B cell (primary cell): ENCODE data around the gene TNNT3. TPM values are rescaled to one million over a fixed set of nuclear protein-coding genes. Genes with fewer than 3 reads are reported as not detected.

Experiments
- ATAC-seq: fragments of 200-7000 bp; cut with Tn5 transposase; one replicate; pipeline ENCODE4 v1.10.0; 2021; ENCODE audit warnings: low read depth, mild to moderate bottlenecking, moderate number of reproducible peaks, moderate library complexity
- CTCF ChIA-PET: fragments of 350-600 bp; sonication (Branson Sonifier 250); formaldehyde crosslinking; loops from one replicate; lab custom pipeline; 2021; ENCODE audit warnings: antibody characterized with exemption, inconsistent platforms; lab: Charles Lee
- POLR2A ChIA-PET: fragments of 350-600 bp; sonication (Branson Sonifier 250); formaldehyde crosslinking; loops from one replicate; lab custom pipeline; 2021; ENCODE audit warnings: antibody characterized with exemption; lab: Charles Lee
- DNase-seq: peaks from one replicate; pipeline ENCODE4 v3.0.0; 2013
- H2AFZ ChIP-seq: 2 replicates; pipeline ENCODE4 v1.6.1; 2012; ENCODE audit warnings: mild to moderate bottlenecking, low read depth, low read length; ENCODE audit not compliant: insufficient read depth, poor library complexity, severe bottlenecking
- H3K27ac ChIP-seq, 2 donors: 1 replicate in 1 of 2; 2 replicates in 1 of 2; pipeline ENCODE4 v1.5.1; 2012 to 2013; ENCODE audit warnings: low read length in 2 of 2, mild to moderate bottlenecking in 2 of 2, moderate library complexity in 1 of 2
- H3K27me3 ChIP-seq, 4 experiments: fragments of 200-600 bp in 1 of 4; sonication (generic) in 1 of 4; replicated peaks in 1 of 4; 1 replicate in 2 of 4; 2 replicates in 2 of 4; pipeline versions ENCODE4 v1.6.1 to v1.7.0; 2013 to 2016; ENCODE audit warnings: low read length in 3 of 4, mild to moderate bottlenecking in 2 of 4, mixed read lengths in 1 of 4, moderate library complexity in 1 of 4; ENCODE audit not compliant: insufficient read depth in 4 of 4, control insufficient read depth in 3 of 4; ENCODE audit errors: control extremely low read depth in 1 of 4
- H3K36me3 ChIP-seq, 2 experiments: replicated peaks in 1 of 2; 1 replicate in 1 of 2; 2 replicates in 1 of 2; pipeline versions ENCODE4 v1.6.1 to v1.7.1; 2013; ENCODE audit warnings: low read length in 1 of 2; ENCODE audit not compliant: insufficient read depth in 2 of 2, control insufficient read depth in 1 of 2; ENCODE audit errors: control extremely low read depth in 1 of 2, extremely low read depth in 1 of 2
- H3K4me1 ChIP-seq, 2 donors: fragments of 200-600 bp in 1 of 2; sonication (generic) in 1 of 2; 1 replicate in 1 of 2; 2 replicates in 1 of 2; pipeline versions ENCODE4 v1.5.1 to v1.6.1; 2013 to 2017; ENCODE audit warnings: low read length in 2 of 2; ENCODE audit not compliant: control insufficient read depth in 2 of 2, insufficient read depth in 2 of 2
- H3K4me2 ChIP-seq: replicated peaks from 2 replicates; pipeline ENCODE3; 2012; ENCODE audit warnings: mild to moderate bottlenecking, low read depth, low read length; ENCODE audit not compliant: poor library complexity, severe bottlenecking
- H3K4me3 ChIP-seq, 5 experiments: fragments of 200-600 bp in 1 of 5; sonication (generic) in 1 of 5; 1 replicate in 3 of 5; 2 replicates in 2 of 5; pipeline versions ENCODE4 v1.5.1 to v1.7.0; 2011 to 2016; ENCODE audit warnings: low read length in 4 of 5, mild to moderate bottlenecking in 4 of 5, low read depth in 2 of 5, control low read depth in 1 of 5, moderate library complexity in 1 of 5; ENCODE audit not compliant: insufficient read depth in 1 of 5; ENCODE audit errors: control extremely low read depth in 1 of 5, extremely low read depth in 1 of 5
- H3K79me2 ChIP-seq: fragments of 200-600 bp; sonication (generic); one replicate; pipeline ENCODE4 v1.6.0; 2016; ENCODE audit warnings: low read length; ENCODE audit not compliant: control insufficient read depth, insufficient read depth
- H3K9ac ChIP-seq: fragments of 200-600 bp; sonication (generic); 2 replicates; pipeline ENCODE4 v1.6.1; 2017; ENCODE audit warnings: mild to moderate bottlenecking, low read length, moderate library complexity
- H3K9me3 ChIP-seq, 3 donors: one replicate each; pipeline versions ENCODE4 v1.6.1 to v1.7.1; 2013; ENCODE audit warnings: low read length in 2 of 3; ENCODE audit not compliant: control insufficient read depth in 2 of 3, insufficient read depth in 1 of 3; ENCODE audit errors: control extremely low read depth in 1 of 3
- H4K20me1 ChIP-seq: 2 replicates; pipeline ENCODE4 v1.6.0; 2012; ENCODE audit warnings: mild to moderate bottlenecking, low read length; ENCODE audit not compliant: insufficient read depth, control insufficient read depth, poor library complexity, severe bottlenecking
- H3K27ac Mint-ChIP-seq: one replicate; pipeline ENCODE4 v1.8.0; 2021; ENCODE audit warnings: mixed read lengths
- H3K27me3 Mint-ChIP-seq: one replicate; pipeline ENCODE4 v1.8.0; 2021; ENCODE audit warnings: mixed read lengths
- H3K4me1 Mint-ChIP-seq: one replicate; pipeline ENCODE4 v1.8.0; 2021; ENCODE audit warnings: mixed read lengths
- H3K4me3 Mint-ChIP-seq: one replicate; pipeline ENCODE4 v1.8.0; 2021; ENCODE audit warnings: mixed read lengths
- H3K9me3 Mint-ChIP-seq: one replicate; pipeline ENCODE4 v1.8.0; 2022; ENCODE audit warnings: mixed read lengths; ENCODE audit not compliant: insufficient read depth
- CTCF ChIP-seq: fragments of 200-600 bp; IDR thresholded peaks from one replicate; pipeline ENCODE4 v1.8.0; 2022; ENCODE audit warnings: antibody characterized with exemption, mild to moderate bottlenecking
- EZH2 ChIP-seq: IDR thresholded peaks from 2 replicates; pipeline ENCODE4 v1.6.1; 2012; ENCODE audit warnings: borderline replicate concordance, low read depth, mild to moderate bottlenecking, moderate library complexity, low read length; ENCODE audit not compliant: insufficient read depth, poor library complexity, severe bottlenecking
- WGBS: methylation state at CpG from one replicate; pipeline ENCODE4 v1.1.5; 2013; ENCODE audit warnings: missing lambda C conversion rate; ENCODE audit not compliant: insufficient coverage; 5-methylcytosine and 5-hydroxymethylcytosine counted together
- intact Hi-C: fragments of 100-400 bp; cut with micrococcal nuclease; formaldehyde crosslinking; loops from one replicate; pipeline ENCODE4 v1.10.0; 2022
- polyA plus RNA-seq: library from polyadenylated mRNA; depleted of rRNA; stranded (reverse); fragments of >200 nt; gene quantifications from 2 replicates; pipeline ENCODE4 v1.2.3, GENCODE V29; 2012
- total RNA-seq, 2 donors: library from RNA; stranded (reverse); fragments of 120-200 nt in 1 of 2; gene quantifications; 1 replicate in 1 of 2; 2 replicates in 1 of 2; pipeline versions ENCODE4 v1.2.3 to v1.2.4, GENCODE V29; 2013 to 2022

Gene TNNT3
- total and polyA plus RNA-seq, 2 donors (not counting 1 experiment from before 2014, with no cell fraction given) = 2.5 to 10.0 TPM

GRCh38 chr11:1912289-1912878, 7.1 kb upstream of the TNNT3 start:
- Histone ChIP-seq H3K27ac (no peak overlapping the region), H3K79me2 (no peaks in the 10 kb centered on the region), H4K20me1 (no peaks in the 10 kb centered on the region), H3K4me3 (no peak overlapping the region), H3K4me2 (no peak overlapping the region), H3K9me3 (no peaks in the 10 kb centered on the region), H3K9ac (no peak overlapping the region), H3K27me3 (peaks cover 0 to 6% (median 0%) of the 10 kb centered on the region in 4 experiments), H2AFZ (no peak overlapping the region), H3K4me1 (no peaks in the 10 kb centered on the region), H3K36me3 (no peaks in the 10 kb centered on the region)
- 63% methylated on average over 7 of the region's 13 CpGs for WGBS
- Mint-ChIP-seq H3K4me3 (no peak overlapping the region), H3K9me3 (no peaks in the 10 kb centered on the region), H3K4me1 (peaks cover 22% of the 10 kb centered on the region), H3K27me3 (peaks cover 17% of the 10 kb centered on the region), H3K27ac (no peak overlapping the region)
- CTCF ChIA-PET = no interaction called here
- POLR2A ChIA-PET = no interaction called here
- ATAC-seq = no peak
- no peak for DNase-seq
- no peak for TF ChIP-seq CTCF
- TF ChIP-seq EZH2 = no peak
- intact Hi-C loops = no loop called here

GRCh38 chr11:1913271-1914060, 6.0 kb upstream of the TNNT3 start:
- intact Hi-C loops = no loop called here
- no peak overlapping the region for H3K9ac ChIP-seq
- no peak overlapping the region for H3K4me3 ChIP-seq
- no peak overlapping the region for H2AFZ ChIP-seq
- ChIA-PET CTCF (interaction anchor here (1.4 kb wide), 1 partner anchor 87 kb away, joined by 4 read pairs; no protein-coding TSS in a partner anchor), POLR2A (no interaction called here)
- peaks cover 16% of the 10 kb centered on the region for H3K27me3 Mint-ChIP-seq
- no peaks in the 10 kb centered on the region for H3K9me3 ChIP-seq
- TF ChIP-seq CTCF = no peak
- no peak for TF ChIP-seq EZH2
- ATAC-seq = no peak
- H3K4me3 Mint-ChIP-seq = no peak overlapping the region
- no peaks in the 10 kb centered on the region for H3K4me1 ChIP-seq
- DNase-seq = no peak
- no peaks in the 10 kb centered on the region for H3K36me3 ChIP-seq
- 93% methylated on average over 27 of the region's 31 CpGs for whole genome bisulfite sequencing
- H3K27me3 ChIP-seq = peaks cover 0 to 4% (median 0%) of the 10 kb centered on the region in 4 experiments
- no peaks in the 10 kb centered on the region for H4K20me1 ChIP-seq
- no peak overlapping the region for H3K4me2 ChIP-seq
- H3K27ac ChIP-seq = no peak overlapping the region
- H3K9me3 Mint-ChIP-seq = no peaks in the 10 kb centered on the region
- peaks cover 22% of the 10 kb centered on the region for H3K4me1 Mint-ChIP-seq
- H3K79me2 ChIP-seq = no peaks in the 10 kb centered on the region
- no peak overlapping the region for H3K27ac Mint-ChIP-seq
